Astrocyte of the spinal cord (primary cell): ENCODE measurements around the gene APOBEC3B.
"Not testable (repeated sequence)": the region's sequence is repeated elsewhere in the genome, so short reads cannot be mapped to it uniquely, and the experiment has no call there.

Source experiments
- DNase-seq: peaks from one replicate; pipeline ENCODE4 v3.0.0; 2011; ENCODE audit warnings: low read depth, low spot score
- H3K4me3 ChIP-seq: 2 replicates; pipeline ENCODE4 v1.5.1; 2011; ENCODE audit warnings: low read depth, mild to moderate bottlenecking, low read length, moderate library complexity
- CTCF ChIP-seq: IDR thresholded peaks from 2 replicates; pipeline ENCODE4 v1.5.1; 2012; ENCODE audit warnings: low read depth, mild to moderate bottlenecking, low read length, inconsistent platforms
- in situ Hi-C: cut with HindIII; loops from 2 replicates; pipeline ENCODE4 v1.10.0; 2017; ENCODE audit warnings: low sequenced_read_pairs

APOBEC3B gene

GRCh38 chr22:38954414-38955043 is 27.6 kb upstream of the APOBEC3B start:
- no peak overlapping the region for H3K4me3 ChIP-seq
- no peak for TF ChIP-seq CTCF
- in situ Hi-C loops = no loop called here
- DNase-seq = no peak

GRCh38 chr22:38955250-38955905 is 26.8 kb upstream of the APOBEC3B start:
- in situ Hi-C loops = no loop called here
- no peak overlapping the region for H3K4me3 ChIP-seq
- no peak for DNase-seq
- TF ChIP-seq CTCF = no peak

GRCh38 chr22:38955926-38956325 is 26.2 kb upstream of the APOBEC3B start:
- in situ Hi-C loops = no loop called here
- no peak for DNase-seq
- no peak for TF ChIP-seq CTCF
- no peak overlapping the region for H3K4me3 ChIP-seq

GRCh38 chr22:38956551-38956950 is 25.6 kb upstream of the APOBEC3B start:
- DNase-seq = no peak
- no peak overlapping the region for H3K4me3 ChIP-seq
- no peak for TF ChIP-seq CTCF
- in situ Hi-C loops = no loop called here

GRCh38 chr22:38957046-38957770 is 24.9 kb upstream of the APOBEC3B start, which contains the start of gene APOBEC3A:
Gene APOBEC3A, plus strand, starts transcription at chr22:38957609. Its CDS starts 83 bp downstream, at chr22:38957692.
- DNase-seq = no peak
- no peak for TF ChIP-seq CTCF
- no peak within 1 kb of the TSS for H3K4me3 ChIP-seq
- in situ Hi-C loops = no loop called here

- DNase-seq = no peak
- in situ Hi-C loops = no loop called here
- no peak for TF ChIP-seq CTCF
- no peak overlapping the region for H3K4me3 ChIP-seq
Observed at GRCh38 chr22:38957808-38958650, 24.1 kb upstream of the APOBEC3B start.

- DNase-seq, H3K4me3 ChIP-seq, in situ Hi-C loops: not testable (repeated sequence)
Observed at GRCh38 chr22:38958651-38958943, 23.6 kb upstream of the APOBEC3B start.
